ENCODE data around the gene RNF181. TPM values are rescaled to one million over a fixed set of nuclear protein-coding genes. Genes with fewer than 3 reads are reported as not detected.

The RNF181 gene
- total RNA-seq, 1 experiment from 2014 or later: 123 TPM

DNA sequence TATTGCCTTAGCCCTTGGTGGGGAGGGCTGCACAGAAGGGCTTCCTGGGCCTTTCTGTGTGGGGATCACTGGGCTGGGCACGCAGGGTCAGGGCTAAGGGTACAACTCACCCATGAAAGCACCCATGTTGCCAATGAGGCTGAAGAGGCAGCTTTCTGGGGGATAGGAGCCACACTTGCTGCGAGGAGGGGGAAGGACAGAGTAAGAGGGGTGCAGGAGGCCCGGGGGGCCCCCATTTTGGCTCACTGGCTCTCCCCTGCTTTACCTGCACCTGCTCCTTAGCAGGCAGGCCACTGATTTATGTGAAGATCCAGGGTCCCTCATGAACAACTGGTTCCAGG lies 4.7 kb downstream of the RNF181 start:
- Histone ChIP-seq H3K36me3 (ENCODE audit: control insufficient read depth, insufficient read depth, low read length) (peaks cover 11% of the 10 kb centered on the region), H3K9me3 (no peaks in the 10 kb centered on the region), H3K4me3 (ENCODE audit: low read depth, low read length) (no peak overlapping the region), H3K27me3 (replicated peaks; ENCODE audit: control insufficient read depth, insufficient read depth, low read length) (no peaks in the 10 kb centered on the region), H3K4me1 (peaks cover 13% of the 10 kb centered on the region; the same call in 1 of the 2 replicates)
- Mint-ChIP-seq H3K4me1 (ENCODE audit: low read depth, unreplicated experiment) (peaks cover 13% of the 10 kb centered on the region), H3K4me3 (ENCODE audit: unreplicated experiment) (no peak overlapping the region), H3K9me3 (ENCODE audit: unreplicated experiment) (no peaks in the 10 kb centered on the region), H3K27me3 (ENCODE audit: insufficient read depth, unreplicated experiment) (no peaks in the 10 kb centered on the region), H3K36me3 (ENCODE audit: insufficient read depth, unreplicated experiment) (peaks cover 48% of the 10 kb centered on the region), H3K27ac (ENCODE audit: unreplicated experiment) (no peak overlapping the region)
- intact Hi-C loops (cut with micrococcal nuclease; ENCODE audit: unreplicated experiment): no loop called here
- ChIA-PET CTCF (no interaction called here), POLR2A (no interaction called here)
- DNase-seq: no peak
- TF ChIP-seq, protein P1, sequence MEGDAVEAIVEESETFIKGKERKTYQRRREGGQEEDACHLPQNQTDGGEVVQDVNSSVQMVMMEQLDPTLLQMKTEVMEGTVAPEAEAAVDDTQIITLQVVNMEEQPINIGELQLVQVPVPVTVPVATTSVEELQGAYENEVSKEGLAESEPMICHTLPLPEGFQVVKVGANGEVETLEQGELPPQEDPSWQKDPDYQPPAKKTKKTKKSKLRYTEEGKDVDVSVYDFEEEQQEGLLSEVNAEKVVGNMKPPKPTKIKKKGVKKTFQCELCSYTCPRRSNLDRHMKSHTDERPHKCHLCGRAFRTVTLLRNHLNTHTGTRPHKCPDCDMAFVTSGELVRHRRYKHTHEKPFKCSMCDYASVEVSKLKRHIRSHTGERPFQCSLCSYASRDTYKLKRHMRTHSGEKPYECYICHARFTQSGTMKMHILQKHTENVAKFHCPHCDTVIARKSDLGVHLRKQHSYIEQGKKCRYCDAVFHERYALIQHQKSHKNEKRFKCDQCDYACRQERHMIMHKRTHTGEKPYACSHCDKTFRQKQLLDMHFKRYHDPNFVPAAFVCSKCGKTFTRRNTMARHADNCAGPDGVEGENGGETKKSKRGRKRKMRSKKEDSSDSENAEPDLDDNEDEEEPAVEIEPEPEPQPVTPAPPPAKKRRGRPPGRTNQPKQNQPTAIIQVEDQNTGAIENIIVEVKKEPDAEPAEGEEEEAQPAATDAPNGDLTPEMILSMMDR (IDR thresholded peaks at IDR 0.05; ENCODE audit: insufficient read depth in 1 of 2, low read depth in 1 of 2, low read length in 1 of 2, severe bottlenecking in 1 of 2, unreplicated experiment in 1 of 2): no peak
- BruUV-seq (replicated peaks): no TSS peak

DNA sequence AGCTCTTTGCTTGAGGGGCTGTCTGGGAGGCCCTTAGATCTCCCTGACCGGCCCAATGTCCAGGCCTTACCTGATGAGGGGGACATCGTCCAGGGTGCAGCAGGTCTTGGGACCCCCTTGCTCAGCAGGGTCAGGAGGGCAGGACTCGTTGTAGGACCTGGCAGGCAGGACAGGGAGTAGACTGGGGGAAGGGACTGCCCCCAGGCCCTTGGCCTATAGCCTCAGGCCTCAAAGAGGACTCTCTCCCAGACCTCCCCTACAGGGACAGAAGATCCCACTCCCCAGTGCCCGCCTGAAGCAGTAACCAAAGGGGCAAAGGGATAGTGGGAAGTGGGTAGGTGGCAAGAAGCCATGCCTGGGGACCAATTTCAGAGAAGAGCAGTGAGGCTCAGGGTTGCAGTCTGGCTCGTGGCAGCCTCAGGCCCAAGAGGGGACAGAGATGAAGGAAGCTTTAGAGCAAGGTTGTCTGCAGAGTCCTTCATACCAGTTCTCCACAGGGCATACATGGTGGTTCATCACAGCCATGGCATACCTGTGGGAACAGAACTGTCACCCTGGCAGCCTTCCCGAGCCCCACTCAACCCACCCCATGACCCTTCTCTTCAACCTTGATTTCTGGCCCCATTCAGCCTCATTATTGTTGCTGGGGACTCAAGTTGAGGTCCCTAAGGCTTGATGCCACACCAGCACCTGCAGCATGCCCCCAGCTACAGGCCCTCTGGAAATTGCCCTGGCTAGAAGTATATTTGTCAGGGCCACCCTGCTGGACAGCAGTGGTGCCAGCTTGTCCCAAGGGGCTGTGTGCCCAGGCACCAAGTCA lies 5.6 kb downstream of the RNF181 start:
- CTCF ChIA-PET: no interaction called here

DNA sequence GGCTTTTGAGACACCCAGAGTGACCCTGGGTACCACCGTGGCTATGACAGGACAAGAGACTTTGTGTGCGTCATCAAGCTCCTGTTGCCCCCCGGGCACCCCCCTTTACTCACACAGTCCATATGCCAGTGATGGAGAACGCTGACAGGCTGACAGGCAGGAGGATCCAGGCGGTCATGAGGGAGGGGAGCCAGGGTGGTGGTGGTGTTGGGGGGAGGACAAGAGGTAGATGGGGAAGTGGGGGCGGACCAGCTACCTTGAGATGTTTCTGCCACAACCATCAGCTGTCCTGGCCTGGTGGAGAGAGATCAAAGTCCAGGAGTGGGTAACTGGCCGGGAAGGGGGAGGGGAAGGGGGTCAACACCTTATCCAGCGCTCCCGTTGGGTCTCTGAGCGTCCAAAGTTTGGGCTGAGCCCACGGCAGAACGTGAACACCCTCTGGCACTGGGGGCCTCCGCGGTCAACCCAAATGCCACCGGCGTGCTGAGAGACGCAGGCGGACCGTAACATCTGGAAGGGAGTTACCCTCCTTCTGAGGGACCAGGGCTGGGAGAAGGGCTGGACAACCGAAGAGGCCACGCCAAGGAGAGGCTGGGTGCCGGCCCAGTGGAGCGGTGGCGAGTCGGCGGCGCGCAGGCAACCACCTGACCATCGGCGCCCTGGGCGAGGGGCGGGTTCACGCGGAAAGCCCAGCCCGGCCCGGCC lies 6.4 kb downstream of the RNF181 start:
- no peaks in the 10 kb centered on the region for H3K9me3 ChIP-seq
- ChIA-PET CTCF (interaction anchor here (1.9 to 2.0 kb wide), 2 partner anchors 14 to 36 kb away, joined by 6 to 10 read pairs; no protein-coding TSS in a partner anchor), POLR2A (interaction anchor here (0.6 to 1.6 kb wide), 5 partner anchors 10 to 71 kb away, joined by 3 to 19 read pairs (median 4); partner anchors contain the start of gene C2orf68)
- H3K27me3 ChIP-seq (replicated peaks; ENCODE audit: control insufficient read depth, insufficient read depth, low read length): no peaks in the 10 kb centered on the region
- no TSS peak for BruUV-seq (replicated peaks)
- Mint-ChIP-seq H3K4me3 (ENCODE audit: unreplicated experiment) (peak overlapping the region; percentile 87), H3K27ac (ENCODE audit: unreplicated experiment) (peak overlapping the region; percentile 64), H3K36me3 (ENCODE audit: insufficient read depth, unreplicated experiment) (peaks cover 37% of the 10 kb centered on the region), H3K4me1 (ENCODE audit: low read depth, unreplicated experiment) (peaks cover 13% of the 10 kb centered on the region), H3K27me3 (ENCODE audit: insufficient read depth, unreplicated experiment) (no peaks in the 10 kb centered on the region), H3K9me3 (ENCODE audit: unreplicated experiment) (no peaks in the 10 kb centered on the region)
- DNase-seq: peak in 1 of 2 experiments; percentile 61
- TF ChIP-seq, protein P1 (IDR thresholded peaks at IDR 0.05; ENCODE audit: insufficient read depth in 1 of 2, low read depth in 1 of 2, low read length in 1 of 2, severe bottlenecking in 1 of 2, unreplicated experiment in 1 of 2): no peak
- H3K36me3 ChIP-seq (ENCODE audit: control insufficient read depth, insufficient read depth, low read length): peaks cover 8% of the 10 kb centered on the region
- intact Hi-C loops (cut with micrococcal nuclease; ENCODE audit: unreplicated experiment): loop anchor here (1.0 kb wide), 4 partner anchors 10 to 181 kb away; partner anchors contain the start of genes C2orf68 and GGCX
- peak overlapping the region; percentile 83 for H3K4me3 ChIP-seq (ENCODE audit: low read depth, low read length)
- peaks cover 12% of the 10 kb centered on the region; the same call in 1 of the 2 replicates for H3K4me1 ChIP-seq

More for the DNA sequence above, 5.6 kb downstream of the RNF181 start:
- H3K36me3 ChIP-seq (ENCODE audit: control insufficient read depth, insufficient read depth, low read length): peaks cover 11% of the 10 kb centered on the region
- TF ChIP-seq, protein P1 (IDR thresholded peaks at IDR 0.05; ENCODE audit: insufficient read depth in 1 of 2, low read depth in 1 of 2, low read length in 1 of 2, severe bottlenecking in 1 of 2, unreplicated experiment in 1 of 2): no peak
- Mint-ChIP-seq H3K27ac (ENCODE audit: unreplicated experiment) (peak overlapping the region; percentile 64), H3K4me3 (ENCODE audit: unreplicated experiment) (peak overlapping the region; percentile 87), H3K27me3 (ENCODE audit: insufficient read depth, unreplicated experiment) (no peaks in the 10 kb centered on the region), H3K36me3 (ENCODE audit: insufficient read depth, unreplicated experiment) (peaks cover 39% of the 10 kb centered on the region), H3K4me1 (ENCODE audit: low read depth, unreplicated experiment) (peaks cover 13% of the 10 kb centered on the region), H3K9me3 (ENCODE audit: unreplicated experiment) (no peaks in the 10 kb centered on the region)
- peak overlapping the region; percentile 83 for H3K4me3 ChIP-seq (ENCODE audit: low read depth, low read length)
- peaks cover 17% of the 10 kb centered on the region; the same call in 1 of the 2 replicates for H3K4me1 ChIP-seq
- H3K9me3 ChIP-seq: no peaks in the 10 kb centered on the region
- BruUV-seq (replicated peaks): TSS peak; percentile 24
- DNase-seq: no peak
- intact Hi-C loops (cut with micrococcal nuclease; ENCODE audit: unreplicated experiment): no loop called here
- POLR2A ChIA-PET: no interaction called here
- no peaks in the 10 kb centered on the region for H3K27me3 ChIP-seq (replicated peaks; ENCODE audit: control insufficient read depth, insufficient read depth, low read length)

Measured in Caco-2 (cell line).